ENCODE data around the gene CLECL1.
"Not testable (repeated sequence)": the region's sequence is repeated elsewhere in the genome, so short reads cannot be mapped to it uniquely, and the experiment has no call there.

The CLECL1 gene

GRCh38 chr12:9701380-9702154 lies 31.3 kb downstream of the CLECL1 start:
- DNase-seq (ENCODE audit: low read depth, low spot score): no peak
- peak overlapping the region; percentile 45 for H3K4me3 ChIP-seq (ENCODE audit: low read length)

- H3K4me3 ChIP-seq (ENCODE audit: low read length): no peak overlapping the region
- no peak for DNase-seq (ENCODE audit: low read depth, low spot score)
These were observed 32.3 kb downstream of the CLECL1 start for GRCh38 chr12:9700606-9700956.

GRCh38 chr12:9699898-9700605 lies 32.8 kb downstream of the CLECL1 start:
- H3K4me3 ChIP-seq (ENCODE audit: low read length): no peak overlapping the region
- DNase-seq (ENCODE audit: low read depth, low spot score): no peak

- no peak for DNase-seq (ENCODE audit: low read depth, low spot score)
- no peak overlapping the region for H3K4me3 ChIP-seq (ENCODE audit: low read length)
These were observed 33.5 kb downstream of the CLECL1 start for GRCh38 chr12:9699269-9699897.

- H3K4me3 ChIP-seq (ENCODE audit: low read length): no peak overlapping the region
- no peak for DNase-seq (ENCODE audit: low read depth, low spot score)
These were observed 34.2 kb downstream of the CLECL1 start for GRCh38 chr12:9698681-9699080.

GRCh38 chr12:9697619-9698018 lies 35.3 kb downstream of the CLECL1 start:
- H3K4me3 ChIP-seq (ENCODE audit: low read length): no peak overlapping the region
- no peak for DNase-seq (ENCODE audit: low read depth, low spot score)

GRCh38 chr12:9695661-9696060 lies 37.2 kb downstream of the CLECL1 start:
- not testable (repeated sequence) for H3K4me3 ChIP-seq (ENCODE audit: low read length); DNase-seq (ENCODE audit: low read depth, low spot score)

GRCh38 chr12:9695150-9695549 lies 37.7 kb downstream of the CLECL1 start:
- DNase-seq (ENCODE audit: low read depth, low spot score); H3K4me3 ChIP-seq (ENCODE audit: low read length): not testable (repeated sequence)

- no peak for DNase-seq (ENCODE audit: low read depth, low spot score)
- no peak overlapping the region for H3K4me3 ChIP-seq (ENCODE audit: low read length)
These were observed 38.7 kb downstream of the CLECL1 start for GRCh38 chr12:9694241-9694640.

- H3K4me3 ChIP-seq (ENCODE audit: low read length): no peak overlapping the region
- DNase-seq (ENCODE audit: low read depth, low spot score): no peak
These were observed 40.0 kb downstream of the CLECL1 start for GRCh38 chr12:9692909-9693308.

- no peak overlapping the region for H3K4me3 ChIP-seq (ENCODE audit: low read length)
- no peak for DNase-seq (ENCODE audit: low read depth, low spot score)
These were observed 45.7 kb downstream of the CLECL1 start for GRCh38 chr12:9687228-9687627.

GRCh38 chr12:9685915-9686314 lies 47.0 kb downstream of the CLECL1 start:
- H3K4me3 ChIP-seq (ENCODE audit: low read length): no peak overlapping the region
- DNase-seq (ENCODE audit: low read depth, low spot score): no peak

GRCh38 chr12:9685366-9685765 lies 47.5 kb downstream of the CLECL1 start:
- DNase-seq (ENCODE audit: low read depth, low spot score); H3K4me3 ChIP-seq (ENCODE audit: low read length): not testable (repeated sequence)

GRCh38 chr12:9682949-9683348 lies 49.9 kb downstream of the CLECL1 start:
- H3K4me3 ChIP-seq (ENCODE audit: low read length); DNase-seq (ENCODE audit: low read depth, low spot score): not testable (repeated sequence)

- H3K4me3 ChIP-seq (ENCODE audit: low read length); DNase-seq (ENCODE audit: low read depth, low spot score): not testable (repeated sequence)
These were observed 50.4 kb downstream of the CLECL1 start for GRCh38 chr12:9682508-9682907.

GRCh38 chr12:9674226-9674590 lies 58.7 kb downstream of the CLECL1 start:
- no peak overlapping the region for H3K4me3 ChIP-seq (ENCODE audit: low read length)
- peak; percentile 79 for DNase-seq (ENCODE audit: low read depth, low spot score)

GRCh38 chr12:9673404-9674225 lies 59.3 kb downstream of the CLECL1 start:
- no peak overlapping the region for H3K4me3 ChIP-seq (ENCODE audit: low read length)
- peak; percentile 58 for DNase-seq (ENCODE audit: low read depth, low spot score)

Measured in Jurkat, Clone E6-1 (cell line).